ENCODE results near the gene ADAMTSL5.
A peak's percentile ranks its signal among the peaks of the same experiment; 100 is the strongest.

The ADAMTSL5 gene

DNA sequence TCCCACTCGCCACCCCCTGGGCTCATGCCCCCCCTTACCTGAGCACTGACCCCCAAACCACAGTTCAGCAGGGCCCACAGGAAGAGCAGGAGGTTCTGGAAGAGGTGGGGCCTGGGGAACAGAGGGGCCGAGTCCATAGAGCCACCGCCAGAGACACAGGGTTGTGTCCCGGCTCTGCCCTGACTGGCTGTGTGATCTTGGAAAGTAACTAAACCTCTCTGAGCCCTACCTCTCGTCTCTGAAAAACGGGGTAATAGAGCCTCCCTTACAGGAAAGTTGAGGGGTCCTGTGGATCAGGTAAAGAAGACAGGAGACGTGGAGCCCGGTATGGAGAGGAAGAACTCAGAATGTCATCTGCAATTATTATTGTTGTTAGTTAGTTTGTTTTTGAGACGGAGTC is 2.0 kb downstream of the ADAMTSL5 start:
- H3K4me1 ChIP-seq (ENCODE audit: insufficient read depth, low read length), result no peaks in the 10 kb centered on the region
- no peaks in the 10 kb centered on the region for H3K9me3 ChIP-seq (ENCODE audit: control insufficient read depth, insufficient read depth, low read length)
- H3K9ac ChIP-seq (ENCODE audit: low read depth, low read length), result no peak overlapping the region
- H3K36me3 ChIP-seq (ENCODE audit: insufficient read depth, low read length), result no peaks in the 10 kb centered on the region

DNA sequence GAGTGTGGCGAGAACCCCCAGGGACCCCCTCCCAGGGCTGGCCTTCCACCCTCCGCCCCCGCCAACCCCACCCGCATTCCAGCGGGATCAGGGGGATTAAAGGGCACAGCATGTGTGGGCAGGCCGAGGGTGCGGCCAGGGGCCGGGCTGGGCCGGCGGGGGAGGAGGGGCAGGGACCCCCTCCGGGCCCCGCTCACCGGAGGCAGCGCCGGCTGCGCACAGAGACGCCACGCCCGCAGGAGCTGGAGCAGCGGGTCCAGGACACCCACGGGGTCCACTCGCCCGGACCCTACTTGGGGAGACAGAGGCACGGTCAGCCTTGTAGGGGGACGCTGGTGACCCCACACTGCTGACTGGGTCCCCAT is 2.4 kb downstream of the ADAMTSL5 start:
- H3K36me3 ChIP-seq (ENCODE audit: insufficient read depth, low read length), result no peaks in the 10 kb centered on the region
- no peaks in the 10 kb centered on the region for H3K9me3 ChIP-seq (ENCODE audit: control insufficient read depth, insufficient read depth, low read length)
- H3K4me1 ChIP-seq (ENCODE audit: insufficient read depth, low read length), result no peaks in the 10 kb centered on the region
- no peak overlapping the region for H3K9ac ChIP-seq (ENCODE audit: low read depth, low read length)

DNA sequence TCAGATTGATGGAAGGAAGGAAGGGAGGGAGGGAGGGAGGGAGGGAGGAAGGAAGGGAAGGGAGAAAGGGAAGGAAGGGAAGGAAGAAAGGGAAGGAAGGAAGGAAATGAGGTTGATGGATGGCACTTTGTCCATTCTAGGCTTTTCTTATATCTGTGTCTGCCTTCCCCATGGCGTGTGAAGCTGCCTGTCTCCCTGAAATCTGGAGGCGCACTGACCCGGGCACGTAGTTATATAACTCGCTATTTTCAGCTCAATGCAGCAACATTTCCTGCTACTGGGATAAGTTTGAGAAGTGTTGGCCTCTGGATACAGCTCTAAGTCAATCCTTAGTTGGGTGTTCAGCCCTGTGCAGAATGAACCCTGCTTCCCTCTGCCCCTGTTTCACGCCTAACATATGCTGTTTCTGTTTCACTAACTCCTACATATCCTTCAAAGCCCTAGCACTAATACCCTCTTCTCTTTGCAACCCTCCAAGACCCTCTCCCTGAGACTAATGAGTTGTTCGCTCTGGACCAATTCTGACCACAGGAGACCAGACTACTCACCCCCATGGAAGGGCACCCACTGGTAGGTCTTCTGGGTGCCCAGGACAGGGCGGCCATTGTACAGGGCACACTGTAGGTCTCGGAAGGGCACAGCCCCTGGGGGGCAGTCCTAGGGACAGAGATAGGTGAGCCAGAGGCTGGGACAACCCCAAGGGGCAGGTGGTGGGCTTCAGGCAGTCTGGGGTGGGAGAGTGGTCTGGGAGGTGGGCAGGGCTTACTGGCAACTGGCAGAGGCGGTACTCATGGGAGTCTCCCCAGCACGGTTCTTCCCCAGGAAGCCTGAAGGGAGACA is 3.0 kb downstream of the ADAMTSL5 start:
- no peaks in the 10 kb centered on the region for H3K36me3 ChIP-seq (ENCODE audit: insufficient read depth, low read length)
- no peaks in the 10 kb centered on the region for H3K9me3 ChIP-seq (ENCODE audit: control insufficient read depth, insufficient read depth, low read length)
- no peaks in the 10 kb centered on the region for H3K4me1 ChIP-seq (ENCODE audit: insufficient read depth, low read length)
- no peak overlapping the region for H3K9ac ChIP-seq (ENCODE audit: low read depth, low read length)

DNA sequence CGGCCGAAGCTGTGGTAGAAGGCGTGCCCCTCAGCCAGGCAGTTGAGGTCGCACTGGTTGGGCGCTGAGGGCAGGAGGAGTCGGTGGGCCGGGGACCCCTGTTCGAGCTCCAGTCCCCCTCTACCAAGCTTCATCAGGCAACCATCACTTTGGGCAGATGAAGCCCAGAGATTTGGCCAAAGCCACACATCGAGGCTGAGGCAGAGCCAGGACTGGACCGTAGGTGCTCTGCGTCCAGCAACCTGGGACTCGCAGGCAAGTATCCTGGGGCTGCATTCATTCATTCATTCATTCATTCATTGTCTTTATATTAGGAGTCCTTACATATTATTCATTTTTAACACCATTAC is 4.3 kb downstream of the ADAMTSL5 start:
- no peaks in the 10 kb centered on the region for H3K36me3 ChIP-seq (ENCODE audit: insufficient read depth, low read length)
- H3K9ac ChIP-seq (ENCODE audit: low read depth, low read length), result peak overlapping the region; percentile 36; the same call in 1 of the 2 replicates

GRCh38 chr19:1507763-1508506 is 4.9 kb downstream of the ADAMTSL5 start:
- Histone ChIP-seq H3K9me3 (ENCODE audit: control insufficient read depth, insufficient read depth, low read length) (no peaks in the 10 kb centered on the region), H3K4me1 (ENCODE audit: insufficient read depth, low read length) (peaks cover 3% of the 10 kb centered on the region; the same call in 1 of the 2 replicates), H3K36me3 (ENCODE audit: insufficient read depth, low read length) (no peaks in the 10 kb centered on the region), H3K9ac (ENCODE audit: low read depth, low read length) (peak overlapping the region; percentile 63)

More for the DNA sequence above, 4.3 kb downstream of the ADAMTSL5 start:
- Histone ChIP-seq H3K4me1 (ENCODE audit: insufficient read depth, low read length) (no peaks in the 10 kb centered on the region; the same call in 1 of the 2 replicates), H3K9me3 (ENCODE audit: control insufficient read depth, insufficient read depth, low read length) (no peaks in the 10 kb centered on the region)

- no peaks in the 10 kb centered on the region for H3K9me3 ChIP-seq (ENCODE audit: control insufficient read depth, insufficient read depth, low read length)
- H3K36me3 ChIP-seq (ENCODE audit: insufficient read depth, low read length), result no peaks in the 10 kb centered on the region
- peaks cover 4% of the 10 kb centered on the region; the same call in 1 of the 2 replicates for H3K4me1 ChIP-seq (ENCODE audit: insufficient read depth, low read length)
- H3K9ac ChIP-seq (ENCODE audit: low read depth, low read length), result peak overlapping the region; percentile 63; the same call in 1 of the 2 replicates
These were observed 5.6 kb downstream of the ADAMTSL5 start for GRCh38 chr19:1507192-1507660.

DNA sequence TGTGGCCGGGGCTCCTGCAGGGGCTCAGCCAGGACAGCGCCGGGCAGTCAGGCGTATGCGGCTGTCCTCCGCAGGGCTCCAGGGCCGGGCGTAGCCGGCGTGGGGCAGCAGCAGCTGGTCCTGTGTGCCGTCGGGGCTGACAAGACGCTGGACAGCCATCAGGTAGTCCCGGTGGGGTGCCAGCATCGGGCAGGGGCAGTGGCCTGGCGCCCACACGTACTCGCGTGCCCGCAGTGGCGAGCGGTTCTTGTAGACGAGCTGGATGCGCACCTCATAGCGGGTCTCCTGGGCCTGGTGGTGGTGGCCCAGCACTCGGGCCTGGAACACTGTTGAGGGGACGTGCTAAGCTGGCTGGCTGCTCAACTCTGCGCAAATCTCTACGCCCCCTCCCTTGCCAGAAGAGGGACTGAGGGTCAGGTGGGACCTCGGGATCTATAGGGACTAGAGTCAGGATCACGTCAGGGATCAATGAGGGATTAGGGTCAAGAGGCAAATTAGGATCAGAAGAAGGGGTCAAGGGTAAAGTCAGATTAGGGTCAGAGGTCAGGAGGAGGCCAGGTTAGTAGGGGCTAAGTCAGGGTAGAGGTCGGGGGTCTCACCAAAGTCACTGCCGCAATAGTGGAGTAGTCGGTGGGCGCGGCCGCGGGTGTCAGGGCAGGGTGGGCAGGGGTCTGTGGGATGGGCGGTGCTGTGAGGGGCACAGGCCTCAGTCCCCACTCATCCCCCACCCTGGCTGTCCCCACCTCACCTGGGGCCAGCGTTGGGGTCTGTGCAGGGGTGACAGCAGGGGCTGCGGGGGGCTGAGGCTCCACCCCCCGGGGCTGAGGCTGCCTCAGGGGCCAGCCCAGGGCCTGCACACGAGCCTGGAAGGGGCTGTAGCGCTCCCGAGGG is 6.6 kb downstream of the ADAMTSL5 start:
- H3K36me3 ChIP-seq (ENCODE audit: insufficient read depth, low read length), result no peaks in the 10 kb centered on the region
- H3K4me1 ChIP-seq (ENCODE audit: insufficient read depth, low read length), result peaks cover 4% of the 10 kb centered on the region; the same call in 1 of the 2 replicates
- no peak overlapping the region for H3K9ac ChIP-seq (ENCODE audit: low read depth, low read length)
- H3K9me3 ChIP-seq (ENCODE audit: control insufficient read depth, insufficient read depth, low read length), result no peaks in the 10 kb centered on the region

GRCh38 chr19:1505012-1505411 is 7.8 kb downstream of the ADAMTSL5 start:
- peaks cover 4% of the 10 kb centered on the region; the same call in 1 of the 2 replicates for H3K4me1 ChIP-seq (ENCODE audit: insufficient read depth, low read length)
- no peak overlapping the region for H3K9ac ChIP-seq (ENCODE audit: low read depth, low read length)
- no peaks in the 10 kb centered on the region for H3K9me3 ChIP-seq (ENCODE audit: control insufficient read depth, insufficient read depth, low read length)
- no peaks in the 10 kb centered on the region for H3K36me3 ChIP-seq (ENCODE audit: insufficient read depth, low read length)

DNA sequence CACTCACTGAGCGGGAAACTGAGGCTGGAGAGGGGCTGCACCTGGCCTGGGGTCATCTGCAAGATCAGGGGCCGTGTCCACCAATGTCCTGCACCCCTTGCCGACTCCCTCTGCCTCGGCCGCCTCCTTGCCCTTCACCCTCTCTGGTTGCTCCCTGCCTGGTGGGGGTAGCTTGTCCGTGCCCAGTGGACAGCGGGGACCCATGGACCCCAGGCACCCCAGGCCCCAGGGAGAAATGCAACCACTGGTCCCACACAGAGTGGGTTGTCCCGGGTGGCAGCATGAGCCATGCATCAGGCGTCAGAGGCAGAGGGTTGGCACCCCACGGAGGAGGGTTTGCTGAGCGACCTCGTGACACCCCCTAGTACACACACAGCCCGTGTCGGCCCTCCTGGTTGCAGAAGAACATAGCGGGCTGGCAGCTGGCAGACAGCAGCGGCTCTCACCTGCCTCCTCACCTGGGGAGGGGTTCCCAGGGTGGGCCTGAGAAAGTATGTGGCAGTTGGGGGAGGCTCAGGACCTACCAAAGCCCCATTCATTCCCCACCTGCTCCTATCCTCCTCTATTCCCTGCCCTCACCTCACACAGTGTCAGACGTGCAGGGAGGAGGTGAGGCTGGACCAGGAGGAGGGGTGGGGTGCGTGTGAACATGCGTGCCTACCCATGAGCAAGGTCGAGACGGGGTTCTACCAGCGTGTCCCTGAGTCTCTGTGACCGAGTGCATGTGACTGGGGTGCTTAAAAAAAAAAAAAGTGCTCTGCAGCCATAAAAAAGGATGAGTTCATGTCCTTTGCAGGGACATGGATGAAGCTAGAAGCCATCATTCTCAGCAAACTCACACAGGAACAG is 8.7 kb downstream of the ADAMTSL5 start:
- Histone ChIP-seq H3K9me3 (ENCODE audit: control insufficient read depth, insufficient read depth, low read length) (no peaks in the 10 kb centered on the region), H3K9ac (ENCODE audit: low read depth, low read length) (peak overlapping the region; percentile 56; the same call in 1 of the 2 replicates), H3K4me1 (ENCODE audit: insufficient read depth, low read length) (peaks cover 4% of the 10 kb centered on the region; the same call in 1 of the 2 replicates), H3K36me3 (ENCODE audit: insufficient read depth, low read length) (no peaks in the 10 kb centered on the region)

- Histone ChIP-seq H3K4me1 (ENCODE audit: insufficient read depth, low read length) (peaks cover 4% of the 10 kb centered on the region; the same call in 1 of the 2 replicates), H3K9me3 (ENCODE audit: control insufficient read depth, insufficient read depth, low read length) (no peaks in the 10 kb centered on the region), H3K36me3 (ENCODE audit: insufficient read depth, low read length) (no peaks in the 10 kb centered on the region), H3K9ac (ENCODE audit: low read depth, low read length) (peak overlapping the region; percentile 56; the same call in 1 of the 2 replicates)
These were observed 9.5 kb downstream of the ADAMTSL5 start for GRCh38 chr19:1503089-1503924.

GRCh38 chr19:1502433-1503088 is 10.3 kb downstream of the ADAMTSL5 start:
- Histone ChIP-seq H3K4me1 (ENCODE audit: insufficient read depth, low read length) (peaks cover 4% of the 10 kb centered on the region; the same call in 1 of the 2 replicates), H3K9me3 (ENCODE audit: control insufficient read depth, insufficient read depth, low read length) (no peaks in the 10 kb centered on the region), H3K9ac (ENCODE audit: low read depth, low read length) (peak overlapping the region; percentile 56; the same call in 1 of the 2 replicates), H3K36me3 (ENCODE audit: insufficient read depth, low read length) (no peaks in the 10 kb centered on the region)

DNA sequence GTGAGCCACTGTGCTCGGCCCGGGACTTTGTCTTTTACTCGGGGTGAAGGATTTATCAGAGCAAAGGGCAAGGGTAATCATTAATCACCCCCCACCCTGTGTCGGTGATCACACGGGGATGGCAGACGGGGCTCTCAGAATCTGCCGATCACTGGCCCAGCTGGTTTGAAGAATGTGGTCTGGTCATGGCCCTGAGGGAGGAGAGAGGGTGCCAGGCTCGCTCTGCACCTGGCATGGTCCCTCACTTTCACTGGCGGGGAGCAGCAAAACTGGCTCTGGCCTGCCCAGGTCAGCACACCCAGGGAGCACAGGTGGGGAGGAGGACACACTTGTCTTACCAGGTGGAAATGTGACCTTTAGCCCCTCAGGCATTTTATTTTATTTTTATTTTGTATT is 11.6 kb downstream of the ADAMTSL5 start:
- no peaks in the 10 kb centered on the region for H3K9me3 ChIP-seq (ENCODE audit: control insufficient read depth, insufficient read depth, low read length)
- peaks cover 4% of the 10 kb centered on the region; the same call in 1 of the 2 replicates for H3K4me1 ChIP-seq (ENCODE audit: insufficient read depth, low read length)
- H3K36me3 ChIP-seq (ENCODE audit: insufficient read depth, low read length), result no peaks in the 10 kb centered on the region
- no peak overlapping the region for H3K9ac ChIP-seq (ENCODE audit: low read depth, low read length)

All from ES-I3 (cell line).